Measurements from ENCODE around the gene CCDC148. TPM values are rescaled to one million over a fixed set of nuclear protein-coding genes. Genes with fewer than 3 reads are reported as not detected.

The CCDC148 gene
- total RNA-seq, 3 donors from 2014 or later (not counting 1 experiment from before 2014, with no cell fraction given) = not detected

DNA sequence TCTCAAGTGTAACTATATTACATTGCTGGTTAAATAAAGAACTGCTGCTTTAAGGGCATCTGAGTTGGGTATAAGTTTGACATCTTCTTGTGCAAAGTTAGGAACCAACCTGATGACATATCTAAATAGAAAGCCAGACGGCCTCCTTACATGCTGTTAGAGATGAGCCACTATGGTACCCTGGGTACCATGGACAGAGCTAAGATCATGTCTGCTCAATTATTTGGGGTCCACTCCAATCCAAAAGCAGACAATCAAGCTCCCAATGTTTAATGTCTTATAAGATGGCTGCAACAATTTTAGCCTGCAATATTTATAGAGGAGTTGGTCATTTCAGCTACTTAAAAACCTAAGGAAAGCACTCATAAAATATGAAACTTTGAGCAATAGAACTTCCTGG is 268.6 kb downstream of the CCDC148 start:
- Mint-ChIP-seq H3K4me3 (no peak overlapping the region), H3K27ac (no peak overlapping the region), H3K9me3 (no peaks in the 10 kb centered on the region), H3K36me3 (no peaks in the 10 kb centered on the region), H3K27me3 (ENCODE audit: low read depth in 2 of 2) (peaks cover 0 to 3% of the 10 kb centered on the region in 2 donors), H3K4me1 (peaks cover 5 to 6% of the 10 kb centered on the region in 2 donors)
- 89% methylated on average over 1 of the region's 1 CpG for WGBS (ENCODE audit: insufficient coverage)
- H3K4me3 ChIP-seq (ENCODE audit: low read length) = no peak overlapping the region
- DNase-seq (no peak), ATAC-seq (no peak)
- no peak overlapping the region for H3K27ac ChIP-seq (ENCODE audit: low read length)
- H3K27me3 ChIP-seq (ENCODE audit: control insufficient read depth, insufficient read depth, low read length) = no peaks in the 10 kb centered on the region
- intact Hi-C loops (cut with micrococcal nuclease) = no loop called here
- no peaks in the 10 kb centered on the region for H3K4me1 ChIP-seq (ENCODE audit: control insufficient read depth, insufficient read depth, low read length)
- TF ChIP-seq, protein P1, sequence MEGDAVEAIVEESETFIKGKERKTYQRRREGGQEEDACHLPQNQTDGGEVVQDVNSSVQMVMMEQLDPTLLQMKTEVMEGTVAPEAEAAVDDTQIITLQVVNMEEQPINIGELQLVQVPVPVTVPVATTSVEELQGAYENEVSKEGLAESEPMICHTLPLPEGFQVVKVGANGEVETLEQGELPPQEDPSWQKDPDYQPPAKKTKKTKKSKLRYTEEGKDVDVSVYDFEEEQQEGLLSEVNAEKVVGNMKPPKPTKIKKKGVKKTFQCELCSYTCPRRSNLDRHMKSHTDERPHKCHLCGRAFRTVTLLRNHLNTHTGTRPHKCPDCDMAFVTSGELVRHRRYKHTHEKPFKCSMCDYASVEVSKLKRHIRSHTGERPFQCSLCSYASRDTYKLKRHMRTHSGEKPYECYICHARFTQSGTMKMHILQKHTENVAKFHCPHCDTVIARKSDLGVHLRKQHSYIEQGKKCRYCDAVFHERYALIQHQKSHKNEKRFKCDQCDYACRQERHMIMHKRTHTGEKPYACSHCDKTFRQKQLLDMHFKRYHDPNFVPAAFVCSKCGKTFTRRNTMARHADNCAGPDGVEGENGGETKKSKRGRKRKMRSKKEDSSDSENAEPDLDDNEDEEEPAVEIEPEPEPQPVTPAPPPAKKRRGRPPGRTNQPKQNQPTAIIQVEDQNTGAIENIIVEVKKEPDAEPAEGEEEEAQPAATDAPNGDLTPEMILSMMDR (IDR thresholded peaks at IDR 0.05) = no peak
- no peaks in the 10 kb centered on the region for H3K9me3 ChIP-seq (ENCODE audit: control insufficient read depth, insufficient read depth, low read length)
- no peaks in the 10 kb centered on the region for H3K36me3 ChIP-seq (ENCODE audit: control insufficient read depth, insufficient read depth, low read length)

DNA sequence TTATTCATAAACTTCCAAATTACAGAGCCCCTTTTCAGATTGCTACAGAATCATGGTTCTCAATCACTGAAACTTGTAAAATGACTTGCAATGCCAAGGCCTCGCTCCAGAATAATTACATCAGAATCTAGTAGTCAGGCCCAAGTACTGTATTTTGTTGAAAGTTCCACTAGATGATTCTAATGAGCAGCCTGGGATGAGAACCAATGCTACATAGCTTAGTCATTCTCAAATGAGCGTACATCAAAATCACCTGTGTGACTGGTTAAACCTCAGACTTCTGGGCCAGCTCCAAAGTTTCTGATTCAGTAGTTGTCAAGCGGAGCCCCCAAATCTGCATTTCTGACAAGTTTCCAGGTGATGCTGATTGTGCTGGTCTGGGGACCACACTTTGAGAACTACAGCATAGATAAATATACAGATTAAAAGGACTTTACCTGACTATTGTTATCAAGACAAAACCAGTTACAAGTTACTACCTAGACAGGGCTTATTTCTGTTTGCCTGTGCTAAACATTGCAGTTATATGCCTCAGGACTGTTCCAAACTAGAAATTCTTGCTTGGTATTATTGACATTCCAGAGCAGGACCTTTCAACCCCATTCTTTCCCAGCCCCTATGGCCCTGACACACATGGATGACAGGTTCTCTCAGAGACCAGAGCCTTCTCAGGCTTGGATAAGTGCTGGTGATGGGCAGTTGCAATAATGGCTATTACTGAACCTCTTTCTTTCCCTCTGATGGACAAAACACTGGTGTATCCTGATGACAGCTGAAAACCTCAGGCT is 271.8 kb downstream of the CCDC148 start:
- DNase-seq = no peak
- Histone ChIP-seq H3K4me3 (ENCODE audit: low read length) (no peak overlapping the region), H3K4me1 (ENCODE audit: control insufficient read depth, insufficient read depth, low read length) (no peaks in the 10 kb centered on the region), H3K9me3 (ENCODE audit: control insufficient read depth, insufficient read depth, low read length) (no peaks in the 10 kb centered on the region), H3K36me3 (ENCODE audit: control insufficient read depth, insufficient read depth, low read length) (no peaks in the 10 kb centered on the region), H3K27me3 (ENCODE audit: control insufficient read depth, insufficient read depth, low read length) (no peaks in the 10 kb centered on the region), H3K27ac (ENCODE audit: low read length) (no peak overlapping the region)
- ATAC-seq = no peak
- peaks cover 0 to 4% of the 10 kb centered on the region in 2 donors for H3K4me1 Mint-ChIP-seq
- intact Hi-C loops (cut with micrococcal nuclease) = no loop called here
- H3K27ac Mint-ChIP-seq = no peak overlapping the region
- TF ChIP-seq, protein P1 (IDR thresholded peaks at IDR 0.05) = no peak
- no peaks in the 10 kb centered on the region for H3K36me3 Mint-ChIP-seq
- no peaks in the 10 kb centered on the region for H3K9me3 Mint-ChIP-seq
- 89% methylated on average over 3 of the region's 3 CpGs for WGBS (ENCODE audit: insufficient coverage)
- H3K27me3 Mint-ChIP-seq (ENCODE audit: low read depth in 2 of 2) = peaks cover 8 to 18% of the 10 kb centered on the region in 2 donors
- no peak overlapping the region for H3K4me3 Mint-ChIP-seq

DNA sequence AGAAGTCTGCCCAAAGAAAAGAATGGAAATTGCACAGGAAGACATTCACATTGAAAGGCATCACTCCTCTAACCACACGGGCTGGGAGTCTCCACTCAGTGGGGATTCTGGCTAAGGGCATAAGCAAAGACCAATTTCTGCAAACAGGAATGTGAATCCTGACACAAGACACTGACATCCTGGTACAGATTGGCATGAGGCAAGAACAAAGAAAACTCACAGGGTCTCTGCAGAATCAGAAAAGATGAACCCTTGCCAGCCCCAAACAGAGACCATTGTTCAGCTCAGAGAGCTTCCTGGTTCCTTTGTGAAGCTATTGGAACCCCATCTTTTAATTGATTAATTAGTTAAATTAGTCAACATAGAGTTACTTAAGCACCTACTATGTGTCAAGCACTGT is 272.6 kb downstream of the CCDC148 start:
- Histone ChIP-seq H3K4me1 (ENCODE audit: control insufficient read depth, insufficient read depth, low read length) (no peaks in the 10 kb centered on the region), H3K9me3 (ENCODE audit: control insufficient read depth, insufficient read depth, low read length) (no peaks in the 10 kb centered on the region), H3K36me3 (ENCODE audit: control insufficient read depth, insufficient read depth, low read length) (no peaks in the 10 kb centered on the region), H3K27ac (ENCODE audit: low read length) (no peak overlapping the region), H3K27me3 (ENCODE audit: control insufficient read depth, insufficient read depth, low read length) (no peaks in the 10 kb centered on the region), H3K4me3 (ENCODE audit: low read length) (no peak overlapping the region)
- Mint-ChIP-seq H3K4me1 (no peaks in the 10 kb centered on the region), H3K27ac (no peak overlapping the region), H3K9me3 (no peaks in the 10 kb centered on the region), H3K4me3 (no peak overlapping the region), H3K36me3 (no peaks in the 10 kb centered on the region), H3K27me3 (ENCODE audit: low read depth in 2 of 2) (peaks cover 9 to 18% of the 10 kb centered on the region in 2 donors)
- whole genome bisulfite sequencing (ENCODE audit: insufficient coverage) = 82% methylated on average over 1 of the region's 1 CpG
- DNase-seq = no peak
- intact Hi-C loops (cut with micrococcal nuclease) = no loop called here
- no peak for ATAC-seq
- TF ChIP-seq, protein P1 (IDR thresholded peaks at IDR 0.05) = no peak
